Loucy (cell line): Measurements from ENCODE around the gene LHFPL2.

Experiments
- H2AFZ ChIP-seq: fragments of 200-600 bp; sonication (generic); 2 replicates; pipeline ENCODE4 v1.6.0; 2016; ENCODE audit warnings: antibody characterized with exemption, mild to moderate bottlenecking, low read length, moderate library complexity
- H3F3A ChIP-seq: fragments of 200-600 bp; 2 replicates; pipeline ENCODE4 v1.6.0; 2016; ENCODE audit warnings: antibody characterized with exemption, low read depth, mild to moderate bottlenecking
- H3K27me3 ChIP-seq: fragments of 200-600 bp; sonication (generic); 2 replicates; pipeline ENCODE4 v1.6.1; 2014; ENCODE audit warnings: low read length, mild to moderate bottlenecking; ENCODE audit not compliant: insufficient read depth, poor library complexity, severe bottlenecking
- H3K36me3 ChIP-seq: fragments of 200-600 bp; sonication (generic); 2 replicates; pipeline ENCODE4 v1.6.1; 2016; ENCODE audit warnings: low read length; ENCODE audit not compliant: insufficient read depth
- H3K4me1 ChIP-seq: fragments of 200-600 bp; sonication (generic); 2 replicates; pipeline ENCODE4 v1.5.1; 2014; ENCODE audit warnings: low read length, mild to moderate bottlenecking; ENCODE audit not compliant: insufficient read depth, poor library complexity, severe bottlenecking
- H3K4me2 ChIP-seq: fragments of 200-600 bp; sonication (generic); 2 replicates; pipeline ENCODE4 v1.6.0; 2014; ENCODE audit warnings: antibody characterized with exemption, low read length, low read depth, mild to moderate bottlenecking; ENCODE audit not compliant: poor library complexity, severe bottlenecking
- H3K4me3 ChIP-seq: fragments of 200-600 bp; sonication (generic); 2 replicates; pipeline ENCODE4 v1.5.1; 2014; ENCODE audit warnings: low read length, mild to moderate bottlenecking, mixed read lengths; ENCODE audit not compliant: poor library complexity, severe bottlenecking
- H3K79me2 ChIP-seq: fragments of 200-600 bp; sonication (generic); 2 replicates; pipeline ENCODE4 v1.6.1; 2014; ENCODE audit warnings: low read length; ENCODE audit not compliant: insufficient read depth
- H3K9ac ChIP-seq: fragments of 200-600 bp; sonication (generic); 2 replicates; pipeline ENCODE4 v1.6.0; 2014; ENCODE audit warnings: mild to moderate bottlenecking, low read depth, low read length, moderate library complexity; ENCODE audit not compliant: poor library complexity, severe bottlenecking
- H3K9me2 ChIP-seq: fragments of 200-600 bp; sonication (generic); replicated peaks from 2 replicates; pipeline ENCODE4 v1.6.1; 2016; ENCODE audit warnings: low read depth, low read length, mixed read lengths
- H3K9me3 ChIP-seq: fragments of 200-600 bp; sonication (generic); 2 replicates; pipeline ENCODE4 v1.6.1; 2014; ENCODE audit warnings: mild to moderate bottlenecking, antibody characterized with exemption, low read length, low read depth; ENCODE audit not compliant: insufficient read depth
- H4K20me1 ChIP-seq: fragments of 200-600 bp; sonication (generic); 2 replicates; pipeline ENCODE4 v1.6.0; 2014; ENCODE audit warnings: antibody characterized with exemption, low read length, mild to moderate bottlenecking; ENCODE audit not compliant: insufficient read depth, poor library complexity, severe bottlenecking
- CTCF ChIP-seq: fragments of 200-600 bp; sonication (generic); conservative IDR thresholded peaks from 2 replicates; pipeline ENCODE4 v1.5.1; 2014; ENCODE audit warnings: mild to moderate bottlenecking, antibody characterized with exemption, low read length
- EZH2phosphoT487 ChIP-seq: fragments of 200-600 bp; IDR thresholded peaks from 2 replicates; pipeline ENCODE4 v1.6.1; 2018; ENCODE audit warnings: antibody characterized with exemption, mild to moderate bottlenecking, moderate library complexity, borderline replicate concordance

LHFPL2 gene

GRCh38 chr5:78632467-78632866, 16.1 kb downstream of the LHFPL2 start:
- no peaks in the 10 kb centered on the region for H3K79me2 ChIP-seq
- H3K4me3 ChIP-seq, result no peak overlapping the region
- no peaks in the 10 kb centered on the region for H3K27me3 ChIP-seq
- peaks cover 21% of the 10 kb centered on the region for H3K4me1 ChIP-seq
- no peaks in the 10 kb centered on the region for H3F3A ChIP-seq
- no peak overlapping the region for H3K9ac ChIP-seq
- H3K9me3 ChIP-seq, result no peaks in the 10 kb centered on the region
- TF ChIP-seq EZH2phosphoT487 (no peak), CTCF (no peak)
- no peaks in the 10 kb centered on the region for H3K9me2 ChIP-seq
- H3K4me2 ChIP-seq, result no peak overlapping the region
- no peaks in the 10 kb centered on the region for H4K20me1 ChIP-seq
- no peak overlapping the region for H2AFZ ChIP-seq
- no peaks in the 10 kb centered on the region for H3K36me3 ChIP-seq

GRCh38 chr5:78631931-78632330, 16.6 kb downstream of the LHFPL2 start:
- no peak for TF ChIP-seq EZH2phosphoT487
- no peak for TF ChIP-seq CTCF
- Histone ChIP-seq H3K36me3 (no peaks in the 10 kb centered on the region), H4K20me1 (no peaks in the 10 kb centered on the region), H3K4me3 (no peak overlapping the region), H3K9me3 (no peaks in the 10 kb centered on the region), H3K27me3 (no peaks in the 10 kb centered on the region), H2AFZ (no peak overlapping the region), H3K4me2 (no peak overlapping the region), H3K9me2 (no peaks in the 10 kb centered on the region), H3F3A (no peaks in the 10 kb centered on the region), H3K9ac (no peak overlapping the region), H3K79me2 (no peaks in the 10 kb centered on the region), H3K4me1 (peaks cover 21% of the 10 kb centered on the region)

GRCh38 chr5:78630047-78630446, 18.5 kb downstream of the LHFPL2 start:
- Histone ChIP-seq H4K20me1 (no peaks in the 10 kb centered on the region), H3K9me3 (no peaks in the 10 kb centered on the region), H3K4me2 (no peak overlapping the region), H3K36me3 (no peaks in the 10 kb centered on the region), H2AFZ (no peak overlapping the region), H3K79me2 (no peaks in the 10 kb centered on the region), H3K27me3 (no peaks in the 10 kb centered on the region), H3K4me1 (peaks cover 21% of the 10 kb centered on the region), H3K9ac (no peak overlapping the region), H3K9me2 (no peaks in the 10 kb centered on the region), H3F3A (no peaks in the 10 kb centered on the region), H3K4me3 (no peak overlapping the region)
- no peak for TF ChIP-seq EZH2phosphoT487
- TF ChIP-seq CTCF, result no peak
